Measurements from ENCODE around the gene PTCH1.

The PTCH1 gene

GRCh38 chr9:95499046-95499676, 17.6 kb downstream of the PTCH1 start:
- no peak for DNase-seq

- DNase-seq, result no peak
These were observed 18.1 kb downstream of the PTCH1 start for GRCh38 chr9:95498641-95499040.

- no peak for DNase-seq
These were observed 19.0 kb downstream of the PTCH1 start for GRCh38 chr9:95497772-95498171.

GRCh38 chr9:95496687-95497086, 20.1 kb downstream of the PTCH1 start:
- no peak for DNase-seq

GRCh38 chr9:95495961-95496360, 20.8 kb downstream of the PTCH1 start:
- DNase-seq, result peak; percentile 33

GRCh38 chr9:95495529-95495928, 21.2 kb downstream of the PTCH1 start:
- DNase-seq, result no peak

GRCh38 chr9:95494416-95495371, 22.1 kb downstream of the PTCH1 start:
- DNase-seq, result peak; percentile 41

GRCh38 chr9:95494022-95494415, 22.8 kb downstream of the PTCH1 start:
- no peak for DNase-seq

GRCh38 chr9:95493402-95493801, 23.4 kb downstream of the PTCH1 start:
- no peak for DNase-seq

- no peak for DNase-seq
These were observed 25.0 kb downstream of the PTCH1 start for GRCh38 chr9:95491543-95492320.

GRCh38 chr9:95488954-95489353, 27.8 kb downstream of the PTCH1 start:
- DNase-seq, result no peak

- DNase-seq, result no peak
These were observed 30.5 kb downstream of the PTCH1 start for GRCh38 chr9:95486318-95486717.

- no peak for DNase-seq
These were observed 32.5 kb downstream of the PTCH1 start for GRCh38 chr9:95484225-95484624.

- DNase-seq, result no peak
These were observed 33.3 kb downstream of the PTCH1 start for GRCh38 chr9:95483431-95483830.

- no peak for DNase-seq
These were observed 34.1 kb downstream of the PTCH1 start for GRCh38 chr9:95482621-95483020.

GRCh38 chr9:95481000-95481399, 35.8 kb downstream of the PTCH1 start:
- DNase-seq, result no peak

GRCh38 chr9:95480346-95480745, 36.4 kb downstream of the PTCH1 start:
- DNase-seq, result no peak

- no peak for DNase-seq
These were observed 37.4 kb downstream of the PTCH1 start for GRCh38 chr9:95479330-95479729.

- DNase-seq, result no peak
These were observed 38.4 kb downstream of the PTCH1 start for GRCh38 chr9:95478335-95478734.

- no peak for DNase-seq
These were observed 38.9 kb downstream of the PTCH1 start for GRCh38 chr9:95477885-95478284.

- DNase-seq, result no peak
These were observed 39.3 kb downstream of the PTCH1 start for GRCh38 chr9:95477441-95477840.

GRCh38 chr9:95468791-95469190, 48.0 kb downstream of the PTCH1 start:
- no peak for DNase-seq

- DNase-seq, result no peak
These were observed 51.7 kb downstream of the PTCH1 start for GRCh38 chr9:95465115-95465514.

All from right kidney (tissue), 1 donor.